D721Med (cell line): ENCODE measurements around the gene R3HDM2.
"Not testable (repeated sequence)": the region's sequence is repeated elsewhere in the genome, so short reads cannot be mapped to it uniquely, and the experiment has no call there.

Experiments used
- DNase-seq: peaks from one replicate; pipeline ENCODE4 v3.0.0; 2011; ENCODE audit warnings: low spot score; ENCODE audit not compliant: insufficient read length
- FAIRE-seq: peaks from 2 replicates; lab custom pipeline; 2011; peaks lifted over from hg19 to GRCh38; lab: Jason Lieb, UNC
- CTCF ChIP-seq: IDR thresholded peaks from 2 replicates; pipeline ENCODE4 v1.5.1; 2012; ENCODE audit warnings: mild to moderate bottlenecking, control low read depth; ENCODE audit not compliant: insufficient read depth; ENCODE audit errors: missing control alignments

Gene R3HDM2

GRCh38 chr12:57419495-57419894 is 11.3 kb downstream of the R3HDM2 start:
- DNase-seq, result no peak
- FAIRE-seq, result no peak
- no peak for TF ChIP-seq CTCF

DNA sequence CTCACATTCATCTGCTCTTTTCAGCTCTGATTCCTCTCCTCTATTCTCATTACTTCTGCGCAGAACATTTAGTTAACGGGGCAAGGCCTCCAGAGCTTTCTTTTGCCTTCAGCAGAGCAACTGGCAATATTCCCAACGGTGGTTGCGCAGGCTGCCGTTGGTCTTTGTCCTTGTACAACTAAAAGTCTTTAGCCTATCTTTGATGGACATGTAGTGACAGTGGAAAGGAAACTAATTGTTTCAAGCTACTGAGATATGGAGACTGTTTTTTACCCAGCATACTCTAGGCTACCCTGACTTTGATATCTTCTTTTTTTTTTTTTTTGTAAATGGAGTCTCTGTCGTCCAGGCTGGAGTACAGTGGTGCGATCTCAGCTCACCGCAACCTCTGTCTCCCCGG is 12.6 kb downstream of the R3HDM2 start:
- no peak for TF ChIP-seq CTCF
- FAIRE-seq, result no peak
- DNase-seq, result no peak

DNA sequence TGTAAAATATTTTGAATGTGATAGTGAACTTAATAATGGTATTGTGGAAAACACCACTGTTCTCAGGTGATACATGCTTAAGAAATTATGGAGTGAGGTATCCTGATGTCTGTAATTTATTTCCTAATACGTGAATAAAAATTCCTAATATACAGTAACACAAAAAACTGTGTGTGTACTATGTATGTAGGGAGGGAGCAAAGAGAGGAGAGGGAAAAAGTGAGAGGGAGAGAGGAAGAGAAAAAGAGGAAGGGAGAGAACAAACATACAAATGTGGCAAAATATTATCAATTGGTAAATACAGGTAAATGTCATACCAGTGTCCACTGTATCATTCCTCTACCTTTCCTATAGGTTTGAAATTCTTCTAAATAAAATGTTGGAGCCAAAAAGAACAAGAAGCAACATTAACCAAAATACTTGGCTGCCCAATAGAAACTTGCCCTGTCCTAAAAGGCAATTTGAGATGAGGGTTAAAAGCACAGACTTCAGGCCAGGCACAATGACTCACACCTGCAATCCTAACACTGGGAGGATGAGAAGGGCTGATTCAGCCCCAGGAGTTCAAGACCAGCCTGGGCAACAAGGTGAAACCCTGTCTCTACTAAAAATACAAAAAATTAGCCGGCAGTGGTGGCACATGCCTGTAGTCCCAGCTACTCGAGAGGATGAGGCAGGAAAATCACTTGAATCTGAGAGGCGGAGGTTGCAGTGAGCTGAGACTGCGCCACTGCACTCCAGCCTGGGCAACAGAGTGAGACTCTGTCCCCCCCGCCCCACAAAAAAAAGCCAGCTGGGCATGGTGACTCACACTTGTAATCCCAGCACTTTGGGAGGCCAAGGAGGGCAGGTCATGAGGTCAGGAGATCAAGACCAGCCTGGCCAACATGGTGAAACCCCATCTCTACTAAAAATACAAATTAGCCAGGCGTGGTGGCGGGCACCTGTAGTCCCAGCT is 14.5 kb downstream of the R3HDM2 start:
- DNase-seq, result no peak
- FAIRE-seq, result no peak
- no peak for TF ChIP-seq CTCF

DNA sequence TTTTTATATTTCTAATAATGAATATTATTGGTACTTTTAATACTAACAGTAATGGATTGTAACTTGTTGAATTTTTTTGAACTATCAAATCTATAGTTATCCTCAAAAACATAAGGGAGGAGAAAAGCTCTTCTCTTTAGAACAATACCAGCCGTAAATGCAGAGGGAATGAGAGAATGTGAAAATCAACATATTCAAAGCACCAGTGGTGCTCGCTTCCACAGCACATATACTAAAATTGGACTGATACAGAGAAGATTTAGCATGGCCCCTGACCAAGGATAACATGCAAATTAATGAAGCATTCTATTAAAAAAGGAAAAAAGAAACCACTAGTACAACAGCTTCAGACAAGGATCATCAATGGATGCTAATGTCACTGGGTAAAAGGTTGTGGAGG is 15.8 kb downstream of the R3HDM2 start:
- FAIRE-seq (no peak), DNase-seq (no peak)
- no peak for TF ChIP-seq CTCF

DNA sequence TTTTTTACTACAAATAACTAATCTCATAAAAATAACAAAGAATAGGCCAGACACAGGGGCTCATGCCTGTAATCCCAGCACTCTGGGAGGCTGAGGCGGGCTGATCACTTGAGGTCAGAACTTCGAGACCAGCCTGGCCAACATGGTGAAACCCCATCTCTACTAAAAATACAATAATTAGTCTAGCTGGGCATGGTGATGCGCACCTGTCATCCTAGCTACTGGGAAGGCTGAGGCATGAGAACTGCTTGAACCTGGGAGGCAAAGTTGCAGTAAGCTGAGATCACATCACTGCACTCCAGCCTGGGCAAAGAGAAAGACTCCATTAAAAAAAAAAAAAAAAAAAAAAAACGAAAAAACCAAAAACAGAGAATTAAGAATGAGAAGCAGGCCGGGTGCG is 16.7 kb downstream of the R3HDM2 start:
- not testable (repeated sequence) for DNase-seq, FAIRE-seq

- DNase-seq, result no peak
- no peak for FAIRE-seq
- no peak for TF ChIP-seq CTCF
These were observed 20.3 kb downstream of the R3HDM2 start for GRCh38 chr12:57410534-57410933.

DNA sequence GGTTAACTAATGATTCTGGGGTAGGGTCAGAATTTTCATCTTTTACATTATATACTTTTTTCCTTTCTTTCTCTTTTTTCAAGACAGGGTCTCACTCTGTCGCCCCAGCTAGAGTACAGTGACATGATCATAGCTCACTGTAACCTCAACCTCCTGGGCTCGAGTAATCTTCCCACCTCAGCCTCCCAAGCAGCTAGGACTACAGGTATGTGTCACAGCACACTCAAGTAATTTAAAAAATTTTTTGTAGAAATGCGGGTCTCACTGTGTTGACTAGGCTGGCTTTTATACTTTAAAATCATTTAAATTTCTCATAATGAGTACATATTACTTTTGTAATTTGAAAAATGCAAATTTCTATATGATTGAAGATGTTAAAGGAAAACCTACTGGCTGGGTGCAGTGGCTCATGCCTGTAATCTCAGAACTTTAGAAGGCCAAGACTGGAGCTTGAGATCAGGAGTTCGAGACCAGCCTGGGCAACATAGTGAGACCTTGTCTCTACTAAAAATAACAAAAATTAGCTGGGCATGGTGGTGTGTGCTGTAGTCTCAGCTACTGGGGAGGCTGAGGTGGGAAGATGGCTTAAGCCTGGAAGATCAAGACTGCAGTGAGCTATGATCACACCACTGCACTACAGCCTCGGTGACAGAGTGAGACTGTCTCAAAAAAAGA is 25.7 kb downstream of the R3HDM2 start:
- FAIRE-seq (no peak), DNase-seq (no peak)
- TF ChIP-seq CTCF, result no peak

- FAIRE-seq, DNase-seq: not testable (repeated sequence)
These were observed 28.7 kb downstream of the R3HDM2 start for GRCh38 chr12:57402156-57402555.
